Cardiac muscle cell (in vitro differentiated cells and primary cell): ENCODE data around the gene SEPTIN1. TPM values are rescaled to one million over a fixed set of nuclear protein-coding genes. Genes with fewer than 3 reads are reported as not detected.

Experiments used
- DNase-seq, 2 donors: peaks; one replicate each; pipeline versions ENCODE4 v3.0.0 to v3.0.0-alpha.2; 2010 to 2017; ENCODE audit warnings: low read depth in 1 of 2, low spot score in 1 of 2
- H3K27ac ChIP-seq: fragments of 200-600 bp; sonication (generic); 2 replicates; pipeline ENCODE4 v1.5.1; 2016
- H3K27me3 ChIP-seq: fragments of 200-600 bp; sonication (generic); 2 replicates; pipeline ENCODE4 v1.6.0; 2016; ENCODE audit warnings: control low read depth
- H3K36me3 ChIP-seq: fragments of 200-600 bp; sonication (generic); 2 replicates; pipeline ENCODE4 v1.5.1; 2016; ENCODE audit warnings: control low read depth
- H3K4me1 ChIP-seq: fragments of 200-600 bp; sonication (generic); 2 replicates; pipeline ENCODE4 v1.8.1; 2017; ENCODE audit warnings: low read depth, mild to moderate bottlenecking, mixed run types
- H3K4me3 ChIP-seq: fragments of 200-600 bp; sonication (generic); 2 replicates; pipeline ENCODE4 v1.5.1; 2016; ENCODE audit warnings: mild to moderate bottlenecking
- H3K9me3 ChIP-seq: fragments of 200-600 bp; sonication (generic); 2 replicates; pipeline ENCODE4 v1.5.1; 2017; ENCODE audit warnings: low read depth, mild to moderate bottlenecking, control low read depth
- polyA plus RNA-seq: library from polyadenylated mRNA; unstranded; fragments of >200 nt; fragmentation: Nextera tagmentation; extraction: Ambion mirVana; gene quantifications from 2 replicates; pipeline ENCODE4 v1.2.1, GENCODE V29; 2016
- total RNA-seq: library from RNA; depleted of rRNA; stranded (reverse); fragments of >200 nt; gene quantifications from 2 replicates; pipeline ENCODE4 v1.2.3, GENCODE V29; 2016
- TF ChIP-seq, protein P1 (sequence below): IDR thresholded peaks from 2 replicates; pipeline ENCODE4 v1.5.1; 2012; ENCODE audit warnings: low read depth, mild to moderate bottlenecking, low read length

SEPTIN1 gene
- total and polyA plus RNA-seq, 2 experiments from 2014 or later: 0.95 to 11.9 TPM

DNA sequence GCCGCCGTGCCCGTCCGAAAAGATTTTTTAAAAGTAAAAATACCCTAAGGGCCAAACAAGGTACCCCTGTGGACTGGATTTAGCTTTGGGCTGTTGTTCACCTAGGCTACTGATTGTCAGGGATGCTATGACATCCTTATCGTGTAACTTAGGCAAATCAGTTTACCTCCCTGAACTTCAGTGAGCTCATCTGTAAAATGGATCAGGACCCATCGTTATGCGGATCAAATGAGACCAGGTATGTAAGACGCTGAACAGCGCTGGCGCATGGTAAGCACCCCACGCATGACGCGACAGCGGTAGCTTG, 24.4 kb upstream of the SEPTIN1 start:
- no peaks in the 10 kb centered on the region for H3K4me1 ChIP-seq
- no peak overlapping the region for H3K27ac ChIP-seq
- no peaks in the 10 kb centered on the region for H3K27me3 ChIP-seq
- TF ChIP-seq, protein P1, sequence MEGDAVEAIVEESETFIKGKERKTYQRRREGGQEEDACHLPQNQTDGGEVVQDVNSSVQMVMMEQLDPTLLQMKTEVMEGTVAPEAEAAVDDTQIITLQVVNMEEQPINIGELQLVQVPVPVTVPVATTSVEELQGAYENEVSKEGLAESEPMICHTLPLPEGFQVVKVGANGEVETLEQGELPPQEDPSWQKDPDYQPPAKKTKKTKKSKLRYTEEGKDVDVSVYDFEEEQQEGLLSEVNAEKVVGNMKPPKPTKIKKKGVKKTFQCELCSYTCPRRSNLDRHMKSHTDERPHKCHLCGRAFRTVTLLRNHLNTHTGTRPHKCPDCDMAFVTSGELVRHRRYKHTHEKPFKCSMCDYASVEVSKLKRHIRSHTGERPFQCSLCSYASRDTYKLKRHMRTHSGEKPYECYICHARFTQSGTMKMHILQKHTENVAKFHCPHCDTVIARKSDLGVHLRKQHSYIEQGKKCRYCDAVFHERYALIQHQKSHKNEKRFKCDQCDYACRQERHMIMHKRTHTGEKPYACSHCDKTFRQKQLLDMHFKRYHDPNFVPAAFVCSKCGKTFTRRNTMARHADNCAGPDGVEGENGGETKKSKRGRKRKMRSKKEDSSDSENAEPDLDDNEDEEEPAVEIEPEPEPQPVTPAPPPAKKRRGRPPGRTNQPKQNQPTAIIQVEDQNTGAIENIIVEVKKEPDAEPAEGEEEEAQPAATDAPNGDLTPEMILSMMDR: no peak
- peak overlapping the region; percentile 46 for H3K4me3 ChIP-seq
- H3K36me3 ChIP-seq: no peaks in the 10 kb centered on the region
- DNase-seq: no peak
- no peaks in the 10 kb centered on the region for H3K9me3 ChIP-seq

DNA sequence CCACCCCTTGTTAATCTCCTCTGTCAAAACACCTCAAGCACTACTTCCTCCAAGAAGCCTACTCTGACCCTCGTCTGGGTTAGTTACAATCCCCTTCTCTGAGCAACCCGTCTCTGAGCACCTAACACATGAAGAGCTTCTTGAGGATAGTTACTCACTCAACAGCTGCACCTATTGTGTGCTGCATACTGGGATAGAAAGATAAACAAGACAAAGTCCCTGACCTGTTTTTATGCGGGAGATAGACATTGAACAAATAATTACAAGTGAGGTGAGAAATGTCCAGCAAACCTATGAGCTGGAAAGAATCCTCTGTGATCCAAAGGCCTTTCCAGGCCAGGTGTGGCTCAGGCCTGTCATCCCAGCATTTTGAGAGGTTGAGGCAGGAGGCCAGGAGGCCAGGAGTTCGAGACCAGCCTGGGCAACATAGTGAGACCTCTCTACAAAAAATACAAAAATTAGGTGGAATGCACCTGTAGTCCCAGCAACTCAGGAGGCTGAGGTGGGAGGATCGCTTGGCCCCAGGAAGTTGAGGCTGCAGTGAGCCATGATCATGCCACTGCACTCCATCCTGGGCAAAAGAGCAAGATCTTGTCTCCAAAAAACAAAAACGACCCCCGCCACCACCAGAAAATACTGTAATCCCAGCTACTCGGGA, 19.5 kb upstream of the SEPTIN1 start:
- Histone ChIP-seq H3K27ac (peak overlapping the region; percentile 99), H3K4me1 (peaks cover 10% of the 10 kb centered on the region), H3K27me3 (no peaks in the 10 kb centered on the region), H3K36me3 (no peaks in the 10 kb centered on the region), H3K9me3 (no peaks in the 10 kb centered on the region), H3K4me3 (no peak overlapping the region)
- TF ChIP-seq, protein P1: no peak
- DNase-seq: no peak

DNA sequence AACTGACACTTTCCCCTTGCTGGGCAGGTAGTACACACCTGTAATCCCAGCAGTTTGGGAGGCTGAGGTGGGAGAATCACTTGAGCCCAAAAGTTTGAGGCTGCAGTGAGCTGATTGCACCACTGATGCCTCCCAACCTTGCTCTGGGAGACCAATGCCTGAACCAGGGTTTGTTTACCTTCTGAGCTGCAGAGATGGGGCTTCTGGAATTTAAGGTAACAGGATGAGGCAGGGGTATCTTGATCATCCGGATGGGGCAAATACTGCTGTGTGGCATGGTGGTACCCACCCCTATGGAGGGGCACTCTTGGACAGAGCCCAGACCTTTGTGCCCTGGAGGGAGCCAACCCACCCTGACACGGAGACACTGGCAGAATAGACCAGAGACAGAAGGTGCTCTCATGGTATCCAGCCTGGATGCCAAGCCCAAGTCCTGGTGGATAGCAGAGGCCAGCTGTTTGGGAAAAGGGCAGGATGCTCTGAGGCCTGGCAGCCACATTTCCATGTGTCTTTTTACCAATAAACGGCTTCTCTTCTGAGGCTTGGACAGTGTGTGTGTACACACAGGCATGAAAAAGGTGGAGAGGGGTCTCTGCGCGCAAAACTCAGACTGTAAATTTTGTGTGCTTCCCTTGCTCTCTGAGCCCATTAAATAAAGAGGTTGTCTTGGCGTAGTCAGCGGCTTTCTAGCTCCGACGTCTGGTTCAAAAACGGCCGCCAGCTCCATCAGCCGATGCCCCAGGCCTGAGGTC, 17.2 kb upstream of the SEPTIN1 start:
- TF ChIP-seq, protein P1: no peak
- Histone ChIP-seq H3K27ac (peak overlapping the region; percentile 99), H3K27me3 (no peaks in the 10 kb centered on the region), H3K4me1 (peaks cover 15% of the 10 kb centered on the region), H3K36me3 (no peaks in the 10 kb centered on the region), H3K4me3 (peak overlapping the region; percentile 59), H3K9me3 (no peaks in the 10 kb centered on the region)
- no peak for DNase-seq

DNA sequence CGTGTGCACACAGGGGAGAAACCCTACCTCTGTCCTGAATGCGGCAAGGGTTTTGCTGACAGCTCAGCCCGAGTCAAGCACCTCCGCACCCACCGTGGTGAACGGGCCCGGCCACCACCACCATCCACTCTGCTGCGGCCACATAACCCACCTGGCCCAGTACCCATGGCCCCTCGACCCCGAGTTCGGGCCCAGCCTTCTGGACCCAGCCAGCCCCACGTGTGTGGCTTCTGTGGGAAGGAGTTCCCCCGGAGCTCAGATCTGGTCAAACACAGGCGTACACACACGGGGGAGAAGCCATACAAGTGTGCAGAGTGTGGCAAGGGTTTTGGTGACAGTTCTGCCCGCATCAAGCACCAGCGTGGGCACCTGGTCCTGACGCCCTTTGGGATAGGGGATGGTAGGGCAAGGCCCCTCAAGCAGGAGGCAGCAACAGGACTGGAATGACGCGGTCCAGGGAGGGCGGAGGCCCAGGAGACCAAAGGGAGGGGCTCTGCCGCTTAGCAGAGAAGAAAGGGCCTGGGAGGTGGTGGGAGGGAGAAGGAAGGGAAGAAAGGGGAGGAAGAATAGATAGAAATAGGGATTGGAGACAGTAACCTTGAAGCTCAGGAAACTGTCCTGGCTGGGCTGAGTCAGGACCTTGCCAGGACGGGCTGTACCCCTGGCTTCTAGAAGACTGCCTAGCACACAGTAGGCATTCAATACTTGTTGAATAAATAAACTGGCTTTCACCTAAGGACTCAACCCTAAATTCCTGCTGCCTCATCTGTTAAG, 16.5 kb upstream of the SEPTIN1 start:
- Histone ChIP-seq H3K4me1 (peaks cover 20% of the 10 kb centered on the region), H3K27me3 (no peaks in the 10 kb centered on the region), H3K4me3 (no peak overlapping the region), H3K9me3 (no peaks in the 10 kb centered on the region), H3K27ac (peak overlapping the region; percentile 99), H3K36me3 (no peaks in the 10 kb centered on the region)
- DNase-seq: no peak
- TF ChIP-seq, protein P1: no peak

DNA sequence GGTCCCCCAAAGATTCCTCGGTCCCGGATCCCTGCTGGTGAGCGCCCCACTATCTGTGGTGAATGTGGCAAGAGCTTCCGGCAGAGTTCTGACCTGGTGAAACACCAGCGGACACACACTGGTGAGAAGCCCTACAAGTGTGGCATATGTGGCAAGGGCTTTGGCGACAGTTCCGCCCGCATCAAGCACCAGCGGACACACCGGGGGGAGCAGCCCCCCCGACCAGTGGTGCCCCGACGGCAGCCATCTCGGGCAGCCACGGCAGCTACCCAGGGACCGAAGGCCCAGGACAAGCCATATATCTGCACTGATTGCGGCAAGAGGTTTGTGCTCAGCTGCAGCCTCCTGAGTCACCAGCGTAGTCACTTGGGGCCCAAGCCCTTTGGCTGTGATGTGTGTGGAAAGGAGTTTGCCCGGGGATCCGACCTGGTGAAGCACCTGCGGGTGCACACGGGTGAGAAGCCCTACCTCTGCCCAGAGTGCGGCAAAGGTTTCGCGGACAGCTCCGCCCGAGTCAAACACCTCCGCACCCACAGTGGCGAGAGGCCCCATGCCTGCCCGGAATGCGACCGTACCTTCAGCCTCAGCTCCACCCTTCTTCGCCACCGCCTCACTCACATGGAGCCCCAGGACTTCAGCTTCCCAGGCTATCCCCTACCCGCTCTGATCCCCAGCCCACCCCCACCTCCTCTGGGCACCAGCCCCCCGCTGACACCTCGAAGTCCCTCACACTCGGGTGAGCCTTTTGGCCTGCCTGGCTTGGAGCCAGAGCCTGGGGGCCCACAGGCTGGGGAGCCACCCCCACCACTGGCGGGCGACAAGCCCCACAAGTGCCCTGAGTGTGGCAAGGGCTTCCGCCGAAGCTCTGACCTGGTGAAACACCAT, 15.7 kb upstream of the SEPTIN1 start:
- TF ChIP-seq, protein P1: no peak
- DNase-seq: no peak
- H3K27ac ChIP-seq: peak overlapping the region; percentile 99
- H3K9me3 ChIP-seq: no peaks in the 10 kb centered on the region
- H3K36me3 ChIP-seq: no peaks in the 10 kb centered on the region
- no peaks in the 10 kb centered on the region for H3K27me3 ChIP-seq
- no peak overlapping the region for H3K4me3 ChIP-seq
- peaks cover 24% of the 10 kb centered on the region for H3K4me1 ChIP-seq
